ENCODE measurements around the gene GTPBP3. TPM values are rescaled to one million over a fixed set of nuclear protein-coding genes. Genes with fewer than 3 reads are reported as not detected.

The GTPBP3 gene
- total RNA-seq, 4 donors from 2014 or later, result 6.7 to 21.3 (median 11.1) TPM

- Histone ChIP-seq H3K9me3 (no peaks in the 10 kb centered on the region), H3K4me3 (no peak overlapping the region), H3K27me3 (no peaks in the 10 kb centered on the region), H3K27ac (no peak overlapping the region), H3K4me1 (peaks cover 12 to 19% of the 10 kb centered on the region in 2 donors), H3K36me3 (peaks cover 0 to 16% of the 10 kb centered on the region in 2 donors)
- TF ChIP-seq POLR2A (IDR thresholded peaks at IDR 0.05) (no peak), CTCF (IDR thresholded peaks at IDR 0.05 in 4 of 5, conservative IDR thresholded peaks at IDR 0.05 in 1 of 5) (no peak)
- intact Hi-C loops (cut with DNase I; ENCODE audit: low total_unique reads) (no loop called here), in situ Hi-C loops (cut with MboI; ENCODE audit: low sequenced_read_pairs in 4 of 4) (loop anchor here in 1 of 4 donors (10.0 kb wide), 1 partner anchor 123 kb away; the partner anchor contains the start of gene NXNL1)
- no peak for ATAC-seq
- DNase-seq, result no peak
Measured at GRCh38 chr19:17341845-17342244, 4.5 kb downstream of the GTPBP3 start.

- Histone ChIP-seq H3K27ac (peak overlapping the region; percentile 54 to 75 (median 69)), H3K27me3 (no peaks in the 10 kb centered on the region), H3K36me3 (peaks cover 0 to 6% of the 10 kb centered on the region in 2 donors), H3K4me1 (peaks cover 30 to 33% of the 10 kb centered on the region in 2 donors), H3K4me3 (no peak overlapping the region), H3K9me3 (no peaks in the 10 kb centered on the region)
- in situ Hi-C loops (cut with MboI; ENCODE audit: low sequenced_read_pairs in 4 of 4), result loop anchor here (5.0 to 10.0 kb wide), 2 partner anchors 41 to 119 kb away; partner anchors contain the start of gene NXNL1 (in 1 of the 4)
- ATAC-seq (peak; percentile 78 to 81), DNase-seq (peak in 1 of 2 donors; percentile 59)
- TF ChIP-seq CTCF (IDR thresholded peaks at IDR 0.05 in 4 of 5, conservative IDR thresholded peaks at IDR 0.05 in 1 of 5), result peak; percentile 93 to 98 (median 97)
- no peak for TF ChIP-seq POLR2A (IDR thresholded peaks at IDR 0.05)
- intact Hi-C loops (cut with DNase I; ENCODE audit: low total_unique reads), result loop anchor here (1.0 kb wide), 3 partner anchors 40 to 120 kb away; no protein-coding TSS in a partner anchor
Measured at GRCh38 chr19:17346109-17346671, 8.8 kb downstream of the GTPBP3 start.

GRCh38 chr19:17347361-17347760 lies 10.0 kb downstream of the GTPBP3 start:
- no peak overlapping the region for H3K4me3 ChIP-seq
- H3K4me1 ChIP-seq, result peaks cover 30 to 33% of the 10 kb centered on the region in 2 donors
- intact Hi-C loops (cut with DNase I; ENCODE audit: low total_unique reads), result no loop called here
- ATAC-seq (peak in 1 of 2 donors; percentile 54), DNase-seq (peak in 1 of 2 donors; percentile 35)
- peak overlapping the region; percentile 54 to 75 (median 69) for H3K27ac ChIP-seq
- no peaks in the 10 kb centered on the region for H3K27me3 ChIP-seq
- no peaks in the 10 kb centered on the region for H3K36me3 ChIP-seq
- in situ Hi-C loops (cut with MboI; ENCODE audit: low sequenced_read_pairs in 4 of 4), result loop anchor here (5.0 to 10.0 kb wide), 2 partner anchors 40 to 117 kb away; partner anchors contain the start of gene NXNL1 (in 1 of the 4)
- no peak for TF ChIP-seq CTCF (IDR thresholded peaks at IDR 0.05 in 4 of 5, conservative IDR thresholded peaks at IDR 0.05 in 1 of 5)
- no peak for TF ChIP-seq POLR2A (IDR thresholded peaks at IDR 0.05)
- H3K9me3 ChIP-seq, result no peaks in the 10 kb centered on the region

GRCh38 chr19:17347877-17348276 lies 10.5 kb downstream of the GTPBP3 start:
- Histone ChIP-seq H3K27ac (peak overlapping the region; percentile 54 to 75 (median 69)), H3K27me3 (peaks cover 0 to 4% (median 0%) of the 10 kb centered on the region in 3 donors), H3K9me3 (no peaks in the 10 kb centered on the region), H3K4me3 (no peak overlapping the region), H3K4me1 (peaks cover 30 to 33% of the 10 kb centered on the region in 2 donors), H3K36me3 (no peaks in the 10 kb centered on the region)
- ATAC-seq, result no peak
- intact Hi-C loops (cut with DNase I; ENCODE audit: low total_unique reads), result no loop called here
- DNase-seq, result no peak
- in situ Hi-C loops (cut with MboI; ENCODE audit: low sequenced_read_pairs in 4 of 4), result loop anchor here (5.0 to 10.0 kb wide), 2 partner anchors 39 to 117 kb away; partner anchors contain the start of gene NXNL1 (in 1 of the 4)
- TF ChIP-seq CTCF (IDR thresholded peaks at IDR 0.05 in 4 of 5, conservative IDR thresholded peaks at IDR 0.05 in 1 of 5) (no peak), POLR2A (IDR thresholded peaks at IDR 0.05) (no peak)
